GM13977 (cell line): ENCODE measurements around the gene NTM.

Experiments used
- DNase-seq: peaks from one replicate; pipeline ENCODE4 v3.0.0; 2012; ENCODE audit warnings: low spot score
- in situ Hi-C: fragments of 300-500 bp; cut with MboI; formaldehyde crosslinking; loops from one replicate; pipeline ENCODE4 v1.12.0; 2022; ENCODE audit warnings: low sequenced_read_pairs, low pct_unique_long_range_greater_than_20kb, mixed read lengths, inconsistent platforms; ENCODE audit not compliant: unreplicated experiment
- TF ChIP-seq, protein P1 (sequence below): IDR thresholded peaks from 2 replicates; pipeline ENCODE4 v1.5.1; 2012; ENCODE audit warnings: mild to moderate bottlenecking, control low read depth; ENCODE audit not compliant: insufficient read depth; ENCODE audit errors: extremely low read depth, missing control alignments

The NTM gene

DNA sequence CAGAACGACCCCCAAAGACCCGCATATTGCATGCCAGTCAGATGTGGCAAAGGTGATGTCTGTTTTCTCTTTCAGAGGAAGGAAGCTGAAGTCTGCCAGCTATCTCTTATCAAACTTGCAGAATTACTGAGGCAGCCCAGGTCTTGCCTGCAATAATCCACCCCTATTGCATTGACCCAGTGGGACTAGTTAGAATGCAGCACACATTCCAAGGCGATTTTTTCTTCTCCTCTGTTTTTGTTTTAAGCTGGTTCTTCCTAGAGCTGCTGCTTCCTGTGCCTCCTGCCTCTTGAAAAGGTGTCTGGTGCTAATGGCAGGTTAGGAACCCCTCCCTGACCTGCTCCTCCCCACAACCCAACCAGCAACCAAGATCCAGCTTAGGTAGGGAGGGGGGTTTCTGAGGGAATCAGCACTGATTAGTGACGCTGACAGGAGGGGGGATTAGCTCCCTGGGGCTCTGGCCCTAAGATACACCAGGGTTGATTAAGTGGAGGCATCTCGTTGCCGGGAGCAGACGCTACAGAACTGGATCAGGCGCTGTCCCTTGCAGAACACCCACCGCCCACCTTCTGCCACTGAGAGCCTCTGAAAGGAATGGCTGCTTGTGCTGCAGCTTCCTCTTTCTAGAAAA lies 2.8 kb downstream of the NTM start:
- no peak for DNase-seq
- in situ Hi-C loops, result no loop called here
- TF ChIP-seq, protein P1, sequence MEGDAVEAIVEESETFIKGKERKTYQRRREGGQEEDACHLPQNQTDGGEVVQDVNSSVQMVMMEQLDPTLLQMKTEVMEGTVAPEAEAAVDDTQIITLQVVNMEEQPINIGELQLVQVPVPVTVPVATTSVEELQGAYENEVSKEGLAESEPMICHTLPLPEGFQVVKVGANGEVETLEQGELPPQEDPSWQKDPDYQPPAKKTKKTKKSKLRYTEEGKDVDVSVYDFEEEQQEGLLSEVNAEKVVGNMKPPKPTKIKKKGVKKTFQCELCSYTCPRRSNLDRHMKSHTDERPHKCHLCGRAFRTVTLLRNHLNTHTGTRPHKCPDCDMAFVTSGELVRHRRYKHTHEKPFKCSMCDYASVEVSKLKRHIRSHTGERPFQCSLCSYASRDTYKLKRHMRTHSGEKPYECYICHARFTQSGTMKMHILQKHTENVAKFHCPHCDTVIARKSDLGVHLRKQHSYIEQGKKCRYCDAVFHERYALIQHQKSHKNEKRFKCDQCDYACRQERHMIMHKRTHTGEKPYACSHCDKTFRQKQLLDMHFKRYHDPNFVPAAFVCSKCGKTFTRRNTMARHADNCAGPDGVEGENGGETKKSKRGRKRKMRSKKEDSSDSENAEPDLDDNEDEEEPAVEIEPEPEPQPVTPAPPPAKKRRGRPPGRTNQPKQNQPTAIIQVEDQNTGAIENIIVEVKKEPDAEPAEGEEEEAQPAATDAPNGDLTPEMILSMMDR, result no peak

DNA sequence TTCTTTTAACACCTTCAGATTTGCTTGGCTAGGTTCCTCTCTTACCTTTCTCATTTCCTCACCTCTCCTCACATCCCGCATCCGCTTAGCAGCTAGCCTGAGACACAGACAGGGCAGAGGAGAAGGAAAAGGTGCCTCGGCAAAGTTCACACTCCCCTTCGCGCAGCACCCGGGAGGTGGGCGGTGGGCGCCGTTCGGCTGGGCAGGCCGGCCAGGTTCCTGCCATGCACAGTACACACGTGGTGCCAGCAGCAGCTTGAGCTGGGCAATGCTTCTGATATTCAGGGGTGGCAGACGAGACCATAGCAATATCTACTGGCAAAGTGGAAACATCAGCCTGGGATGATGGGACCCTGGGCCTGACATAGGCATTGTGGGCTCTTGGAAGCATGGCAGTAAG lies 3.3 kb downstream of the NTM start:
- TF ChIP-seq, protein P1, result no peak
- in situ Hi-C loops, result no loop called here
- DNase-seq, result no peak

DNA sequence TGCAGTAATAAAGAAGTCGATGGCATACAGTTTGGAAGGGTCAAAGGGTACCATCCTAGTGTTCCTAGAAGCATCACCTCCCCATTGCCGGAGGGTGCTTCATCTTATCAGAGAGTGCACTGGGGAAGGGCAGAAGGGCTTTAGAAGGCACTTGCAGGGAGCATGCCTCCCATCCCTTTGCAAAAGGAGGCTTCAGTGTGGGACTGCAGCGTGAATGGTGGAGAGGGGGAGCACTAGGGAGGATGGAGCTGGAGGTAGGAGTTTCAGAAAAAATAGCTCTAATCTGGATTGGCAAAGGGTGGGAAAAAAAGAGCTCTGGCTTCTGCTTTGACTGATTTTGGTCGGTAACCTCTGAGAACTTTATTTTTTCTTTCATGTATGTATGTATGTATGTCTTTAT lies 5.0 kb downstream of the NTM start:
- in situ Hi-C loops, result no loop called here
- TF ChIP-seq, protein P1, result no peak
- DNase-seq, result no peak

DNA sequence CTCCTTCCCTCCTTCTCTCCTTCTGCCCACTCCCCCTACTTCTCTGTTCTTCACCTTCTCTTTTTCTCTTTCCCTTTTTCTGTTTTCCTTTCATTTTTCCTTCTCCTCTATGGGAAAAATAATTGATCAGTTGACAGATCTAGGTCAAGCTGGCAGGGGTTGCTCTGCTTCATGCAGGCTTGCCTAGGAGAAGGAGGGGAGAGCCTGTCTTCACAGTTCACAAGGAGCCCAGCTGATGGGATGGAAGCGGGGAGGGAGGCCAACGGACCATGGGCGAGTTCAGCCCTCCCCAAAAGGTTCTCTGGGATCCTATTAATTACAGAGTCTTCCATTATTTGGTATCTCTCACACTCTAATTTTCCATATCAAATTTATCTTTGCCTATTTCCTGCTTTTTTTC lies 5.5 kb downstream of the NTM start:
- in situ Hi-C loops, result no loop called here
- TF ChIP-seq, protein P1, result no peak
- DNase-seq, result no peak

DNA sequence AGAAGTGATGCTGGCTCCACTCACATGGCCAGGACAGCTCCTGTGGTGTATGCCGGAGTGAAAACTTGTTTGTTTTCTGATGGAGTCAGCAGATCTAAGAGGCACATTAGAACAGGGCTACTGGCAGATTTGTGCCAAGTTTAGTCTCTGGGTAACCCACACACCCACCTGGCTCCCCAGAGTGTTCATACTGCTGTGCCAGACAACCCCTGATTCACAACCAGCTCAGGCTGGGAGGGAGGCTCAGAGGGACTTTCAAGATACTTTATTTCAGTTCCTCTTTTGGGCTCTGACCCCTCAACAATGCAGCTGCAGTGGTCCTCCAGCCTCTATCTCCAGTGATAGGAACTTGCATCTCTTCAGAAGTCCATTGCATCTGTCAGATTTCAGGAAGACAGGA lies 8.5 kb downstream of the NTM start:
- in situ Hi-C loops, result no loop called here
- TF ChIP-seq, protein P1, result no peak
- no peak for DNase-seq

DNA sequence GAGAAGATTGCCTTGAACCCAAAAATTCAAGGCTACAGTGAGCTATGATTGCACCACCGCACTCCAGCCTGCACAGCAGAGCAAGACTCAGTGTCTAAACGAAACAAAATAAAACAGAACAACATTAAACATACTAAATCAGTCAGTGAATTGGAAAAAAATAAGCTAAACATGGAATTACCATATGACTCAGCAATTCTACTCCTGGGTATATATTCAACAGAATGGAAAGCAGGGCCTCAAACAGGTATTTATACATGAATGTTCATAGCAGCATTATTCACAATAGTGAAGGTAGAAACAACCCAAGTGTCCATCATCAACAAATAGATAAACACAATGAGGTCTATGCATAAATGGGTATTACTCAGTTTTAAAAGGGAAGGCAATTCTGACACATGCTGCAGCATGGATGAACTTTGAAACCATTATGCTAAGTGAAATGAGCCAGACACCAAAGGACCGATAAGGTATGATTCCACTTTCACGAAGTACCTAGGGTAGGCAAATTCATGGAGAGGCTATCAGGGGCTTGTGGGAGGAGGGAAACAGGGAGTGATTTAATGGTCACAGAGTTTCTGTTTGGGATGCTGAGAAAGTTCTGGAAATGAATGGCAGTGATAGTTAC lies 15.5 kb downstream of the NTM start:
- TF ChIP-seq, protein P1, result no peak
- DNase-seq, result no peak
- in situ Hi-C loops, result no loop called here
